ENCODE results near the gene CUX1.

GRCh38 chr7:102029616-102030015 is 212.2 kb downstream of the CUX1 start:
- TF ChIP-seq CTCF (conservative IDR thresholded peaks at IDR 0.05; ENCODE audit: low read depth, low read length), result no peak
- TF ChIP-seq EZH2 (IDR thresholded peaks at IDR 0.05; ENCODE audit: low read length, unreplicated experiment), result no peak
- TF ChIP-seq EZH2phosphoT487 (IDR thresholded peaks at IDR 0.05; ENCODE audit: borderline replicate concordance, low read length), result no peak
